HepG2 (cell line): ENCODE measurements around the gene EMCN. TPM values are rescaled to one million over a fixed set of nuclear protein-coding genes. Genes with fewer than 3 reads are reported as not detected.

Experiments used
- ATAC-seq: fragments of 200-7000 bp; cut with Tn5 transposase; 3 replicates; pipeline ENCODE4 v1.9.1; 2020; ENCODE audit warnings: mild to moderate bottlenecking, moderate library complexity
- BruUV-seq: library from RNA; stranded (reverse); fragments of 400-500 nt; replicated peaks from 2 replicates; lab custom pipeline; 2021; lab: Mats Ljungman, UMichigan
- CTCF ChIA-PET: fragments of 300-600 bp; formaldehyde crosslinking; extraction: SDS; loops from one replicate; lab custom pipeline; 2021; ENCODE audit warnings: low total read pairs, inconsistent platforms, low intra/inter-chr PET ratio; lab: Yijun Ruan, JAX
- POLR2A ChIA-PET: fragments of 350-600 bp; sonication (Branson Sonifier 250); formaldehyde crosslinking; loops from one replicate; lab custom pipeline; 2020; ENCODE audit warnings: antibody characterized with exemption, inconsistent platforms; lab: Yijun Ruan, JAX
- DNase-seq: peaks from one replicate; pipeline ENCODE4 v3.0.0-alpha.2; 2015; ENCODE audit warnings: low spot score
- FAIRE-seq: peaks from 3 replicates; lab custom pipeline; 2011; peaks lifted over from hg19 to GRCh38; lab: Jason Lieb, UNC
- H2AFZ ChIP-seq: one replicate; pipeline ENCODE4 v1.6.1; 2011; ENCODE audit warnings: low read length, inconsistent platforms
- H3K27ac ChIP-seq: fragments of 300-600 bp; 3 replicates; pipeline ENCODE4 v1.8.0; 2011; ENCODE audit warnings: mixed run types, mild to moderate bottlenecking, mixed read lengths, low read length, inconsistent platforms; ENCODE audit not compliant: insufficient read depth; ENCODE audit errors: extremely low read length
- H3K27me3 ChIP-seq, 2 experiments: fragments of 200-600 bp in 1 of 2; 2 replicates in 1 of 2; 3 replicates in 1 of 2; pipeline versions ENCODE4 v1.6.0 to v1.8.0; 2011; ENCODE audit warnings: low read length in 2 of 2, mild to moderate bottlenecking in 2 of 2, moderate library complexity in 2 of 2, inconsistent platforms in 1 of 2; ENCODE audit not compliant: insufficient read depth in 2 of 2, control insufficient read depth in 1 of 2
- H3K36me3 ChIP-seq, 2 experiments: fragments of 200-600 bp in 1 of 2; replicated peaks in 1 of 2; 2 replicates in 1 of 2; 3 replicates in 1 of 2; pipeline versions ENCODE4 v1.5.1 to v1.8.0; 2011; ENCODE audit warnings: low read length in 2 of 2, inconsistent platforms in 1 of 2; ENCODE audit not compliant: insufficient read depth in 2 of 2, control insufficient read depth in 1 of 2
- H3K4me1 ChIP-seq: 2 replicates; pipeline ENCODE4 v1.5.1; 2012; ENCODE audit warnings: low read length, inconsistent platforms; ENCODE audit not compliant: insufficient read depth
- H3K4me2 ChIP-seq: 2 replicates; pipeline ENCODE4 v1.6.0; 2011; ENCODE audit warnings: low read depth, low read length, inconsistent platforms
- H3K4me3 ChIP-seq, 3 experiments: fragments of 200-600 bp in 1 of 3; sonication (generic), shearing (Covaris generic) in 1 of 3; replicated peaks in 1 of 3; 2 replicates each; pipeline ENCODE4 v1.5.1; 2011 to 2016; ENCODE audit warnings: low read length in 3 of 3, inconsistent platforms in 2 of 3, low read depth in 2 of 3, mild to moderate bottlenecking in 2 of 3, control low read depth in 1 of 3, mixed read lengths in 1 of 3; ENCODE audit not compliant: insufficient read depth in 1 of 3
- H3K79me2 ChIP-seq: one replicate; pipeline ENCODE4 v1.6.1; 2011; ENCODE audit warnings: low read length, inconsistent platforms; ENCODE audit not compliant: insufficient read depth
- H3K9ac ChIP-seq: 2 replicates; pipeline ENCODE4 v1.6.0; 2011; ENCODE audit warnings: mild to moderate bottlenecking, low read depth, low read length, inconsistent platforms; ENCODE audit not compliant: insufficient read depth
- H3K9me3 ChIP-seq: 2 replicates; pipeline ENCODE4 v1.5.1; 2012; ENCODE audit warnings: mild to moderate bottlenecking, low read length
- H4K20me1 ChIP-seq: 2 replicates; pipeline ENCODE4 v1.6.0; 2011; ENCODE audit warnings: inconsistent platforms, mild to moderate bottlenecking, low read length, moderate library complexity; ENCODE audit not compliant: insufficient read depth
- FOXO1 ChIP-seq: sonication (generic); formaldehyde crosslinking; IDR thresholded peaks from 2 replicates; pipeline ENCODE4 v1.4.0; 2020; ENCODE audit warnings: missing genetic modification reagents
- MATR3 ChIP-seq: sonication (generic); formaldehyde crosslinking; IDR thresholded peaks from 2 replicates; pipeline ENCODE4 v1.4.0; 2020; ENCODE audit warnings: missing genetic modification reagents
- MTERF4 ChIP-seq: sonication (generic); formaldehyde crosslinking; IDR thresholded peaks from 2 replicates; pipeline ENCODE4 v1.8.0; 2023; ENCODE audit warnings: mild to moderate bottlenecking, missing genetic modification reagents
- ZBTB25 ChIP-seq: IDR thresholded peaks from 2 replicates; pipeline ENCODE4 v1.6.1; 2018; ENCODE audit warnings: missing genetic modification reagents
- ZNF503 ChIP-seq: sonication (generic); formaldehyde crosslinking; IDR thresholded peaks from 2 replicates; pipeline ENCODE4 v1.4.0; 2020; ENCODE audit warnings: missing genetic modification reagents
- ZNF547 ChIP-seq: sonication (generic); formaldehyde crosslinking; IDR thresholded peaks from 2 replicates; pipeline ENCODE4 v1.5.1; 2020; ENCODE audit warnings: mild to moderate bottlenecking, missing genetic modification reagents
- ZNF766 ChIP-seq: sonication (generic); formaldehyde crosslinking; IDR thresholded peaks from 2 replicates; pipeline ENCODE4 v1.5.0; 2020; ENCODE audit warnings: missing genetic modification reagents, borderline replicate concordance
- WGBS: methylation state at CpG from one replicate; pipeline ENCODE4 v1.1.6; 2017; ENCODE audit warnings: low lambda C conversion rate; 5-methylcytosine and 5-hydroxymethylcytosine counted together
- in situ Hi-C: cut with HindIII; loops from 2 replicates; pipeline ENCODE4 v1.10.0; 2017; ENCODE audit warnings: low pct_unique_long_range_greater_than_20kb; ENCODE audit not compliant: extremely low pct_ligation_motif_present
- intact Hi-C: fragments of 100-400 bp; cut with micrococcal nuclease; formaldehyde crosslinking; loops from one replicate; pipeline ENCODE4 v1.10.0; 2022; ENCODE audit not compliant: unreplicated experiment
- polyA plus RNA-seq, 8 experiments: library from polyadenylated mRNA; depleted of rRNA in 3 of 8; stranded (reverse) in 7 of 8; unstranded in 1 of 8; fragments of >200 nt; fragmentation: Illumina TruSeq in 4 of 8; extraction: Trizol in 4 of 8; gene quantifications; 2 replicates each; pipeline versions ENCODE4 v1.2.1 to v1.2.3, GENCODE V29; 2011 to 2016; ENCODE audit warnings: low read depth in 4 of 8, missing spikeins in 1 of 8, mixed read lengths in 1 of 8; ENCODE audit not compliant: insufficient read depth in 1 of 8
- total RNA-seq, 5 experiments: library from RNA; depleted of rRNA; stranded (reverse); fragments of >200 nt; fragmentation: Illumina TruSeq; extraction: Trizol; gene quantifications; 2 replicates each; pipeline ENCODE4 v1.2.3, GENCODE V29; 2016; ENCODE audit warnings: low read depth in 1 of 5
- TF ChIP-seq, protein P1 (sequence below): sonication (generic); formaldehyde crosslinking; IDR thresholded peaks from 2 replicates; pipeline ENCODE4 v1.4.0; 2020; ENCODE audit warnings: missing genetic modification reagents, borderline replicate concordance

EMCN gene
- total and polyA plus RNA-seq, 2 of the 13 experiments (the other 11 are each of a cell fraction or from before 2014, with no cell fraction given) = not detected

GRCh38 chr4:100545427-100545826, 27.6 kb upstream of the EMCN start:
- Histone ChIP-seq H3K9me3 (no peaks in the 10 kb centered on the region), H4K20me1 (no peaks in the 10 kb centered on the region), H3K4me2 (no peak overlapping the region), H3K79me2 (no peaks in the 10 kb centered on the region), H3K36me3 (no peaks in the 10 kb centered on the region), H2AFZ (no peak overlapping the region), H3K27ac (no peak overlapping the region), H3K27me3 (no peaks in the 10 kb centered on the region), H3K4me1 (no peaks in the 10 kb centered on the region), H3K9ac (no peak overlapping the region), H3K4me3 (no peak overlapping the region)
- in situ Hi-C loops = no loop called here
- ChIA-PET CTCF (no interaction called here), POLR2A (no interaction called here)
- ATAC-seq (no peak), DNase-seq (no peak), FAIRE-seq (no peak)
- TF ChIP-seq FOXO1 (CRISPR knock-in tag) (no peak), MATR3 (CRISPR knock-in tag) (no peak), ZNF766 (CRISPR knock-in tag) (no peak), ZNF503 (no peak), MTERF4 (CRISPR knock-in tag) (no peak), ZBTB25 (CRISPR knock-in tag) (no peak), ZNF547 (CRISPR knock-in tag) (no peak)
- TF ChIP-seq, protein P1, sequence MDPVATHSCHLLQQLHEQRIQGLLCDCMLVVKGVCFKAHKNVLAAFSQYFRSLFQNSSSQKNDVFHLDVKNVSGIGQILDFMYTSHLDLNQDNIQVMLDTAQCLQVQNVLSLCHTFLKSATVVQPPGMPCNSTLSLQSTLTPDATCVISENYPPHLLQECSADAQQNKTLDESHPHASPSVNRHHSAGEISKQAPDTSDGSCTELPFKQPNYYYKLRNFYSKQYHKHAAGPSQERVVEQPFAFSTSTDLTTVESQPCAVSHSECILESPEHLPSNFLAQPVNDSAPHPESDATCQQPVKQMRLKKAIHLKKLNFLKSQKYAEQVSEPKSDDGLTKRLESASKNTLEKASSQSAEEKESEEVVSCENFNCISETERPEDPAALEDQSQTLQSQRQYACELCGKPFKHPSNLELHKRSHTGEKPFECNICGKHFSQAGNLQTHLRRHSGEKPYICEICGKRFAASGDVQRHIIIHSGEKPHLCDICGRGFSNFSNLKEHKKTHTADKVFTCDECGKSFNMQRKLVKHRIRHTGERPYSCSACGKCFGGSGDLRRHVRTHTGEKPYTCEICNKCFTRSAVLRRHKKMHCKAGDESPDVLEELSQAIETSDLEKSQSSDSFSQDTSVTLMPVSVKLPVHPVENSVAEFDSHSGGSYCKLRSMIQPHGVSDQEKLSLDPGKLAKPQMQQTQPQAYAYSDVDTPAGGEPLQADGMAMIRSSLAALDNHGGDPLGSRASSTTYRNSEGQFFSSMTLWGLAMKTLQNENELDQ (CRISPR knock-in tag) = no peak
- no TSS peak for BruUV-seq
- WGBS = 29% methylated on average over 5 of the region's 5 CpGs
- intact Hi-C loops = no loop called here
